Stimulated activated CD8-positive, alpha-beta memory T cell treated with anti-CD3 and anti-CD28 coated beads, Interleukin-12 subunit alpha, Interleukin-12 subunit beta, amount 100 ng/mL, for 1 hour (primary cell): ENCODE measurements around the gene OR51D1.

Experiments used
- DNase-seq: peaks from one replicate; pipeline ENCODE4 v3.0.0-alpha.2; 2020; ENCODE audit warnings: low read depth

OR51D1 gene

GRCh38 chr11:4636962-4637661 lies at the start of gene OR51D1:
TSS of gene OR51D1 (plus strand) at chr11:4637477. CDS start at chr11:4639791, 2,314 bp downstream.
- peak; percentile 49 for DNase-seq

GRCh38 chr11:4589017-4589416 lies 48.3 kb upstream of the OR51D1 start:
- DNase-seq: no peak

- DNase-seq: no peak
These were observed 43.5 kb upstream of the OR51D1 start, which contains the start of gene OR52I1 for GRCh38 chr11:4593739-4594138. TSS of gene OR52I1 (plus strand) at chr11:4594039. CDS start at chr11:4594039, 0 bp downstream.

- DNase-seq: no peak
These were observed 32.2 kb upstream of the OR51D1 start for GRCh38 chr11:4605057-4605456.

DNA sequence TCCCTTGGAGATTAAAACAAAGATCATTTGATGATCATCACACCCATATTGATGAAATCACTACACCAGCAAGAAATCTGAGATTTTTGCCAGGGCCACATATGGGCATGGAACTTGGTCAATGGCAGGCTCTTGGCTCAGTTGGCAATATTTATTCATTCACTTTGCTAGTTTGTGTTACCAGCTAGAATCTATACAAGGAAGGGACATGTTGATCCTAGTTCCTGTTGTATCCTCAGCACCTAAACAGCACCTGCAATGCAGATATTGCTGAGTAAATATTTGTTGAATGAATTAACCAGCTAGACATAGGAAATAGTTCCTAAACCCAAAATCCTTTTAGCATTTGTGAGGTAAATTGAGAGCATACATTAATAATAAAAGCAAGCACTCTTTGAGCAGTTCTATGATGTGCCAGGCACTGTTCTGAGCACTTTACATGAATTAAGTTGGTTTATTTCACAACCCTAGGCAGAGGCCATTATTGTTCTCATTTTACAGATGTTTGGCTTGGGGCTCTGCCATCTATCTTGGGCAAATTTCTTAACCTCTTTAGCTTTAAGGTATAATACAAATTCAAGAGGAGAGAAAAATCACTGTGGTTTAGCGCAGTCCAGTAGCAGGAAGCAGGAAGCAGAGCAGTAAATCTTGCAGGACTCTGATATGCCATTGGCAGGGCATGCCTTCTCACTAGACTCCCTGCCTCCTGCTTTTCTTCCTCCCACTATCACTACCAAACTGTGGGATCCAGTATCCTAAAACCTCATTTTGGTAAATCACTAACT lies 30.9 kb upstream of the OR51D1 start:
- DNase-seq: no peak

GRCh38 chr11:4607096-4607495 lies 30.2 kb upstream of the OR51D1 start:
- no peak for DNase-seq

DNA sequence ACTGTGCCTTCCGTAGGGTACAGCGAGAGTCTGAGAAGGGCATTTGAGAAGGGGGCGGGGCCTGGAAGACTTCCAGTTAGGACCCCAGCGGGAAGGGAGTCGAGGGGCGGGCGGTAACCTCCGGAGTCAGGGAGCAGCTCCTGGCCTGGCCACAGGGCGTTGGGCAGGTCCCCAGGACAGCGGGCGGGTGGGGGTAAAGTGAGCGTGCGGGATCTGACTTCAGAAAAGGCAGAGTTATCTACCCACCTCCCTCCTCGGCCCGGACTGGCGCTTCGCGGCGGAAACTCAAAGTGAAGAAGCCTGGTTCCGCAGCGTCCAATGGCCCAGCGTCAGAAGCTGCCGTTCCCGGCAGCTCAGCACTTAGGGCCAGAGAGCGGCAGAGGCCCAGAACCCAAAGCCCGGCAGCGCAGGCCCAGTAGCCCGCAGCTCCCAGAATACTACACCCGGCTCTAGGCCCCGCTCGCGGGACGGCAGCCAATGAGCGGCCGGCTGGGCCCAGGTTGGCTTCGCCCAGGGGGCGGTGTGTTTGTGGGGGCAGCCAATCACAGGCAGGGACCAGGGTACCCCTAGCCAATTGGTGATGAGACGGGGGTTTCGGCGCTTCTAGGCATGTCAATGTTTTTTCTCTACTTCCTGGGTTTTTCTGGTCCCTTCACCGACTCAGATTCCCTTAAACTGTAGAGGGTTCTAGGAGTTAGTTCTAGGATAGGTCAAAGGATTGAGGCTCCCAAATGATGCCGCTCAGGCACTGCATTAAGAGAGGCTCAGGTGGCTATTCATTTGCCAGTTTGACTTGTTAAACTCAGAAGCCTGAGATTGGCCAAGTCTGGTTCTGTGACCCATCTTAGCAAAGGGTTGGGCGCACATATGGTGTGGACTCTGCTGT lies 29.3 kb upstream of the OR51D1 start, which contains the start of gene TRIM68:
TRIM68 (minus strand) TSS at position 451 of the 886 bp plus-strand sequence. CDS start 2,727 bp downstream, outside the sequence.
- peak; percentile 90 for DNase-seq

DNA sequence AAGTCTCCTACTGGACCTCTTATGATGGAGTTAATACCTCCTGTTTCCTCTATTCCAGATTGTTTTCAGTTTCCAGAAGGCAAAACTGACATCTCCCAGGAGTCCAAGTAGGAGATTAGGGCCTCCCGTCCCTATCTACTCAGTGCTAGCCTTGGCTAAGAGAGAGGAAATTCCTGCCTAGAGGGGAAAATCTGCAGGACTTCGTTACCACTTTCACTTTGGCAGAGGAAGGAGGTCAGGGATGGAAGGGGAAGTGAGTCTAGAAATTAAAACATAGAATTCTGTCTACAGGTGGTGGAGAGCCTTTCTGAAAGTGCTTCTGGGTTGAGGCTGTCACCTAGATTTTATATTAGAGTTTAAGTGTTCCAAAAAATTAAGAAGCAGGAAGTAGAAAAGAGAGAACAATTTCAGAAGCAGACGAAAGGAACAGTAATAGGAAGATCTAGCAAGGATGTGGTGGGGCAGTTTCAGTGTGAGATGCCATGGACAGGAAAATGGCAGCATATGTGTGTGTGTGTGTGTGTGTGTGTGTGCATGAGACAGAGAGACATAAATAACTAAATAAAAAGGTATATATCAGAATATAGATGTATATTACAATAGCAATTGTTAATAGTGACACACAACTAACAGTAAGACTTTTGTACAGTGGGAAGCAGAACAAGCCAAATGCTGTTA lies 26.9 kb upstream of the OR51D1 start:
- no peak for DNase-seq

DNA sequence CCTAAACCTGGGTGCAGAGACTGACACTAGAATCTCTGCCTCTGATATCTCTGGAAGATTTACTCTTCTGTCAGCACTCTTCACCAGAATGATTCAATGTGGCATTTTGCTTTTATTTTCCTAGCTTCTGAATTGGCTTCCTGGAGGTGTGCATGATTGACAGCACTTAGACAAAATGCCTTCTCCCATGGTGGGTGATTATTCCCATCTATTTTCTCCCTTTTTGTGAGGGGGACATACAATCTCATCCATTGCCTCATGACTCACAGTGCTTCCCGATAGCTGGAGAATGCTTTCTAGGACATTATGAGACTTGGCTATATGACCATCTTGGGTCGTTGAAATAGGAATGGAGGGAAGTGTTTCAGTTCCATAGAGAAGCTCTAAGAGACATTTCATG lies 25.3 kb upstream of the OR51D1 start:
- no peak for DNase-seq

- DNase-seq: no peak
These were observed 21.3 kb upstream of the OR51D1 start for GRCh38 chr11:4615856-4616444.

DNA sequence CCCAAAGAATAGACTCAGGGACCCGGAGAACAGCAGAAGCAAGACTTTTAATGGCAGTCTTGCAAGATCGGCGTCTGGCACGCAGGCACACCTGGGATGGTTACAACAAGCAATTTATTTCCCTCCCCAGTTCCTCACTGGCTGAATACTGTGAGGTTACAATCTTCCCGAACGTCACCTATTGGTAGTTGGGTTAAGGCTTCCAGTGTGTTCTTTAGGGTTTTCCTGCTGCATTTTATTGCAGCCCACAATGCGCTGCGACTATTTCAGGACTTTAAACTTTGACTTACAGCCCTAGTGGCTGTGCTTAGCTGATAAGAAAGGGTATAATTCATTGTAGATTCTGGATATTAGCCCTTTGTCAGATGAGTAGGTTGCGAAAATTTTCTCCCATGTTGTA lies 17.8 kb upstream of the OR51D1 start:
- DNase-seq: no peak

GRCh38 chr11:4626207-4627099 lies 10.8 kb upstream of the OR51D1 start:
- DNase-seq: no peak

GRCh38 chr11:4636136-4636535 lies 1.1 kb upstream of the OR51D1 start:
- no peak for DNase-seq

GRCh38 chr11:4637662-4638047 lies 378 bp downstream of the OR51D1 start:
- DNase-seq: no peak

- DNase-seq: no peak
These were observed 2.7 kb downstream of the OR51D1 start for GRCh38 chr11:4639931-4640330.

DNA sequence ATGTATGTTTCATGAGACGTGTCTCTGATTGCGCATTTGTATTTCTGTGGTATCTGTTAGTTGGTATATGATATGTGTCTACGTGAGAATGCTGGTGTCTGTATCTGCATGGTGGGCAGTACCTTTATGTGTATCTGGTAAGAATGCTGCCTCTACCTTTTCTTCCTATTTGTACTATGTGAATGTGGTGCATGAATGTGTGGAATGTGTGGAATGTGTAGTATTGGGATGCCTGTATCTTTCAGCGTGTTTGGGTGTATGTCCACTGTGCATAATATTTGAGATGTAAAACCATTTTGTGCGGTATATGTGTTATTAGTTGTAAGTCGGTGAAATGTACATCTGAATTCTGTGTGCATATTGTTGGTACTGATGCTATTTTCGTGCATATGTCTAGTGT lies 4.2 kb downstream of the OR51D1 start:
- DNase-seq: no peak

DNA sequence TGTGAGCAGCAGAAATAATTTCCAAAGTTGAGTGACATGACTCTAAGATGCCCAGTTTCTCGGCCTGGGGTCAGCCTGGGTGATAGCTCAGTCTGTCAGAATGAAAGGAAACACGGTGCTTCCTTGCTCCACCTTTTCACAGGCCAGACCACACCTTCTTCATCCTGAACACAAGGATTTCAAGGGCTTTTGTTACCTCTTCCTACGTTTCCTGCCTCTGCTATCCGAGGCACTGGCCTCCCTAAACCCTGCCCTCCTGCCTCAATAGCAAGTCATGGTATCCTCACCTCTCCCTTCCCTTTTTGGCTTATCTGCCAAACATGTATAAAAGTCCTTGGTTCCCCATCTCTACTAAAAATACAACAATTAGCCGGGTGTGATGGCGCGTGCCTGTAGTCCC lies 4.8 kb downstream of the OR51D1 start:
- DNase-seq: no peak

DNA sequence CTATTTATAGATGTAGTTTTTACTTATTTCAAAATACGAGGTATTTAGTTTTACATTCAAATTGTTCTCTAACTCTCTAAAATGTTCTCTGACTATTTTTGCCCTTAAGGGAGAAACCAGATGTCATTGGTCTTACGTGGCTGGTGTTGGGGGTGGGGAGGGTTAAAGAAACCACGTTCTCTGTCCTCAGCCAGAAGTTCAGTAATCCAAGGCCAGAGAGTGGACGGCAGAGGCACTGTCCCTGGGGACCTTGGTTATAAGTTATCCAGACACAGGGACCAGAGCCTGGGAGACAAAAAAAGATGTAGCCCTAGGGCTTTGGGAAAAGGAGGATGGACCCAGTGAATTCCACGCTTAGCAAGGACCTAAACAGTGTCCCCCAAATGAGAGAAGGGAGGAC lies 5.8 kb downstream of the OR51D1 start:
- no peak for DNase-seq

GRCh38 chr11:4643682-4644081 lies 6.4 kb downstream of the OR51D1 start, which contains the start of gene OR51E1:
TSS of gene OR51E1 (plus strand) at chr11:4643982. CDS start at chr11:4652527, 8,545 bp downstream.
- DNase-seq: no peak

- DNase-seq: no peak
These were observed 7.0 kb downstream of the OR51D1 start for GRCh38 chr11:4644233-4644632.
